ENCODE results near the gene ARMC7. TPM values are rescaled to one million over a fixed set of nuclear protein-coding genes. Genes with fewer than 3 reads are reported as not detected.
"Not testable (repeated sequence)": the region's sequence is repeated elsewhere in the genome, so short reads cannot be mapped to it uniquely, and the experiment has no call there.

ARMC7 gene
- polyA plus RNA-seq, 1 donor from 2014 or later: 3.7 TPM

- TF ChIP-seq, protein P1, sequence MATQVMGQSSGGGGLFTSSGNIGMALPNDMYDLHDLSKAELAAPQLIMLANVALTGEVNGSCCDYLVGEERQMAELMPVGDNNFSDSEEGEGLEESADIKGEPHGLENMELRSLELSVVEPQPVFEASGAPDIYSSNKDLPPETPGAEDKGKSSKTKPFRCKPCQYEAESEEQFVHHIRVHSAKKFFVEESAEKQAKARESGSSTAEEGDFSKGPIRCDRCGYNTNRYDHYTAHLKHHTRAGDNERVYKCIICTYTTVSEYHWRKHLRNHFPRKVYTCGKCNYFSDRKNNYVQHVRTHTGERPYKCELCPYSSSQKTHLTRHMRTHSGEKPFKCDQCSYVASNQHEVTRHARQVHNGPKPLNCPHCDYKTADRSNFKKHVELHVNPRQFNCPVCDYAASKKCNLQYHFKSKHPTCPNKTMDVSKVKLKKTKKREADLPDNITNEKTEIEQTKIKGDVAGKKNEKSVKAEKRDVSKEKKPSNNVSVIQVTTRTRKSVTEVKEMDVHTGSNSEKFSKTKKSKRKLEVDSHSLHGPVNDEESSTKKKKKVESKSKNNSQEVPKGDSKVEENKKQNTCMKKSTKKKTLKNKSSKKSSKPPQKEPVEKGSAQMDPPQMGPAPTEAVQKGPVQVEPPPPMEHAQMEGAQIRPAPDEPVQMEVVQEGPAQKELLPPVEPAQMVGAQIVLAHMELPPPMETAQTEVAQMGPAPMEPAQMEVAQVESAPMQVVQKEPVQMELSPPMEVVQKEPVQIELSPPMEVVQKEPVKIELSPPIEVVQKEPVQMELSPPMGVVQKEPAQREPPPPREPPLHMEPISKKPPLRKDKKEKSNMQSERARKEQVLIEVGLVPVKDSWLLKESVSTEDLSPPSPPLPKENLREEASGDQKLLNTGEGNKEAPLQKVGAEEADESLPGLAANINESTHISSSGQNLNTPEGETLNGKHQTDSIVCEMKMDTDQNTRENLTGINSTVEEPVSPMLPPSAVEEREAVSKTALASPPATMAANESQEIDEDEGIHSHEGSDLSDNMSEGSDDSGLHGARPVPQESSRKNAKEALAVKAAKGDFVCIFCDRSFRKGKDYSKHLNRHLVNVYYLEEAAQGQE (IDR thresholded peaks at IDR 0.05; ENCODE audit: borderline replicate concordance): peak; percentile 53
- TF ChIP-seq POLR2AphosphoS5 (IDR thresholded peaks at IDR 0.05) (peak; percentile 66), EZH2 (IDR thresholded peaks at IDR 0.05; ENCODE audit: borderline replicate concordance, insufficient read depth, low read length, poor library complexity, severe bottlenecking) (no peak), RAD21 (conservative IDR thresholded peaks at IDR 0.05) (peak; percentile 51), EP300 (conservative IDR thresholded peaks at IDR 0.05; ENCODE audit: poor library complexity, severe bottlenecking) (peak; percentile 14), MXI1 (conservative IDR thresholded peaks at IDR 0.05; ENCODE audit: poor library complexity, severe bottlenecking) (peak; percentile 92), TAF1 (IDR thresholded peaks at IDR 0.05; ENCODE audit: low read depth) (no peak), CTCF (IDR thresholded peaks at IDR 0.05; ENCODE audit: poor library complexity, severe bottlenecking) (peak; percentile 83), SMC3 (conservative IDR thresholded peaks at IDR 0.05; ENCODE audit: poor library complexity) (peak; percentile 61)
- peak within 1 kb of the TSS; percentile 86 for H3K4me3 ChIP-seq (ENCODE audit: low read length)
- peak within 1 kb of the TSS; percentile 74 for H3K27ac ChIP-seq (ENCODE audit: low read length)
- peak within 1 kb of the TSS; percentile 78 for H3K9ac ChIP-seq (ENCODE audit: low read length)
- H3K9me2 ChIP-seq (ENCODE audit: insufficient read depth, low read length): no peaks in the 10 kb centered on the region
- peaks cover 18% of the 10 kb centered on the region for H4K20me1 ChIP-seq (ENCODE audit: insufficient read depth)
- H3K79me2 ChIP-seq (replicated peaks; ENCODE audit: insufficient read depth, low read length): no peaks in the 10 kb centered on the region
- H3K36me3 ChIP-seq (ENCODE audit: insufficient read depth, low read length): no peaks in the 10 kb centered on the region
- H2AFZ ChIP-seq (ENCODE audit: low read depth, low read length): peak within 1 kb of the TSS; percentile 27
- no peaks in the 10 kb centered on the region for H3K27me3 ChIP-seq (ENCODE audit: insufficient read depth, low read depth, low read length)
- peak within 1 kb of the TSS; percentile 78 for H3K4me2 ChIP-seq (ENCODE audit: low read length)
- no peaks in the 10 kb centered on the region for H3F3A ChIP-seq (ENCODE audit: insufficient read depth, low read length, poor library complexity, severe bottlenecking)
- H3K9me3 ChIP-seq (ENCODE audit: low read length): no peaks in the 10 kb centered on the region
These were observed 21.7 kb downstream of the ARMC7 start, which contains the start of gene NT5C for GRCh38 chr17:75131278-75132017. TSS of gene NT5C (minus strand) at chr17:75131742. CDS start at chr17:75131707, 35 bp downstream.

DNA sequence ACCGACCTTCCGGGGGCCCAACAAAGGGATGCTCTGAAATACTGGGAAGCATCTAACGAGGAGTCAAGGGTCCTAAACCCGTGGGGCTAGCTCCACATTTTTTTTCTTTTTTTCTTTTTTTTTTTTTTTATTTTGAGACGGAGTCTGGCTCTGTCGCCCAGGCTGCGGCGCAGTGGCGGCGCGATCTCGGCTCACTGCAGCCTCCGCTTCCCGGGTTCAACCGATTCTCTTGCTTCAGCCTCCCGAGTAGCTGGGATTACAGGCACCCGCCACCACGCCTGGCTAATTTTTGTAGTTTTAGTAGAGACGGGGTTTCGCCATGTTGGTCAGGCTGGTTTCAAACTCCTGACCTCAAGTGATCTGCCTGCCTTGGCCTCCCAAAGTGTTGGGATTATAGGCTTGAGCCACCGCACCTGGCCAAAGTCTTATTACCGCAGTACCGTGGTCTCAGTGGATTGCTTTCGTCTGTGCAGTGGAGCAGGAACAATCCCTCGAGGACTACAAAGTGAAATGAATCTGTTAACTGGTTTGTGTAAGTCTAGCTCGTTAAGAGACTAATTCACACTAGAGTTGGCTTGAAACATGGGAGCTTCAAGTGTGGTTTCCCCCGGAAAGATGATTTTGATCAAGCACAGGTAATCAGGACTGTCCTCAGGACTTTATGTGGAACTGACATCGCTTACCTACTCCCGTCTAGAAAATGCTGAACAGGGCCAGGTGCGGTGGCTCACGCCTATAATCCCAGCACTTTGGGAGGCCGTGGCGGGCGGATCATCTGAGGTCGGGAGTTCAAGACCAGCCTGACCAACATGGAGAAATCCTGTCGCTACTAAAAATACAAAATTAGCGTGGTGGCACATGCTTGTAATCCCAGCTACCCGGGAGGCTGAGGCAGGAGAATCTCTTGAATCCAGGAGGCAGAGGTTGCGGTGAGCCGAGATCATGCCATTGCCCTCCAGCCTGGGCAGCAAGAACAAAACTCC, 22.5 kb downstream of the ARMC7 start:
- H3K27ac ChIP-seq (ENCODE audit: low read length): peak overlapping the region; percentile 74
- peaks cover 18% of the 10 kb centered on the region for H4K20me1 ChIP-seq (ENCODE audit: insufficient read depth)
- not testable (repeated sequence) for H3K9me2 ChIP-seq (ENCODE audit: insufficient read depth, low read length); H3K9me3 ChIP-seq (ENCODE audit: low read length); H2AFZ ChIP-seq (ENCODE audit: low read depth, low read length); H3F3A ChIP-seq (ENCODE audit: insufficient read depth, low read length, poor library complexity, severe bottlenecking); H3K27me3 ChIP-seq (ENCODE audit: insufficient read depth, low read depth, low read length); H3K79me2 ChIP-seq (replicated peaks; ENCODE audit: insufficient read depth, low read length); H3K36me3 ChIP-seq (ENCODE audit: insufficient read depth, low read length)
- peak; percentile 17 for TF ChIP-seq POLR2AphosphoS5 (IDR thresholded peaks at IDR 0.05)
- H3K4me3 ChIP-seq (ENCODE audit: low read length): peak overlapping the region; percentile 86
- peak overlapping the region; percentile 51 for H3K4me2 ChIP-seq (ENCODE audit: low read length)
- peak overlapping the region; percentile 78 for H3K9ac ChIP-seq (ENCODE audit: low read length)

All from neural cell (in vitro differentiated cells).